H1 (cell line): ENCODE results near the gene ROS1. TPM values are rescaled to one million over a fixed set of nuclear protein-coding genes. Genes with fewer than 3 reads are reported as not detected.
A peak's percentile ranks its signal among the peaks of the same experiment; 100 is the strongest.

ENCODE experiments used
- CTCF ChIA-PET: fragments of 300-600 bp; sonication (Branson Sonifier 250); formaldehyde crosslinking; loops from one replicate; lab custom pipeline; 2021; ENCODE audit not compliant: partially characterized antibody; lab: Charles Lee
- POLR2A ChIA-PET: fragments of 300-600 bp; sonication (Branson Sonifier 250); formaldehyde crosslinking; loops from one replicate; lab custom pipeline; 2021; ENCODE audit warnings: inconsistent platforms; ENCODE audit not compliant: partially characterized antibody; lab: Charles Lee
- DNase-seq, 2 experiments: peaks; one replicate each; pipeline versions ENCODE4 v3.0.0 to v3.0.0-alpha.2; 2010 to 2022; ENCODE audit warnings: low spot score in 2 of 2, low read depth in 1 of 2, mixed read lengths in 1 of 2
- FAIRE-seq: peaks from 2 replicates; lab custom pipeline; 2011; peaks lifted over from hg19 to GRCh38; lab: Jason Lieb, UNC
- H2AFZ ChIP-seq: 2 replicates; pipeline ENCODE4 v1.8.1; 2012; ENCODE audit warnings: low read length, inconsistent platforms
- H2AK5ac ChIP-seq: 2 replicates; pipeline ENCODE4 v1.6.1; 2013; ENCODE audit warnings: low read depth, low read length
- H2BK120ac ChIP-seq: replicated peaks from 2 replicates; pipeline ENCODE3; 2013; ENCODE audit warnings: low read depth, low read length, inconsistent platforms
- H2BK12ac ChIP-seq: 2 replicates; pipeline ENCODE4 v1.6.1; 2013; ENCODE audit warnings: low read depth, low read length
- H2BK15ac ChIP-seq: 2 replicates; pipeline ENCODE4 v1.6.1; 2013; ENCODE audit warnings: low read length
- H2BK20ac ChIP-seq: 2 replicates; pipeline ENCODE4 v1.6.1; 2013; ENCODE audit warnings: low read length
- H2BK5ac ChIP-seq: 2 replicates; pipeline ENCODE4 v1.6.1; 2013; ENCODE audit warnings: low read depth, low read length
- H3K14ac ChIP-seq: 2 replicates; pipeline ENCODE4 v1.6.1; 2013; ENCODE audit warnings: inconsistent platforms; ENCODE audit not compliant: insufficient read length
- H3K18ac ChIP-seq: 2 replicates; pipeline ENCODE4 v1.6.1; 2013; ENCODE audit warnings: low read length; ENCODE audit errors: extremely low read depth
- H3K23ac ChIP-seq: 2 replicates; pipeline ENCODE4 v1.6.1; 2013; ENCODE audit warnings: inconsistent platforms; ENCODE audit not compliant: insufficient read length
- H3K23me2 ChIP-seq: 2 replicates; pipeline ENCODE4 v1.6.1; 2013; ENCODE audit warnings: low read depth, low read length
- H3K27ac ChIP-seq: 2 replicates; pipeline ENCODE4 v1.6.1; 2011; ENCODE audit warnings: low read depth, low read length, inconsistent platforms
- H3K27me3 ChIP-seq, 4 experiments: replicated peaks in 1 of 4; 1 replicate in 1 of 4; 2 replicates in 3 of 4; pipeline versions ENCODE4 v1.6.1 to v1.8.1; 2011 to 2013; ENCODE audit warnings: low read length in 3 of 4, mild to moderate bottlenecking in 3 of 4, inconsistent platforms in 2 of 4, mixed read lengths in 2 of 4, moderate library complexity in 1 of 4; ENCODE audit not compliant: control insufficient read depth in 3 of 4, insufficient read depth in 3 of 4; ENCODE audit errors: extremely low read depth in 1 of 4
- H3K36me3 ChIP-seq, 4 experiments: 2 replicates each; pipeline versions ENCODE4 v1.6.1 to v1.8.1; 2011 to 2013; ENCODE audit warnings: mild to moderate bottlenecking in 4 of 4, low read length in 3 of 4, moderate library complexity in 2 of 4, control low read depth in 1 of 4, inconsistent platforms in 1 of 4; ENCODE audit not compliant: insufficient read depth in 4 of 4, control insufficient read depth in 2 of 4
- H3K4ac ChIP-seq: replicated peaks from 2 replicates; pipeline ENCODE3; 2013; ENCODE audit warnings: low read length, low read depth, mixed read lengths, inconsistent platforms; ENCODE audit not compliant: insufficient read length
- H3K4me1 ChIP-seq, 4 experiments: replicated peaks in 1 of 4; 1 replicate in 1 of 4; 2 replicates in 3 of 4; pipeline versions ENCODE4 v1.6.1 to v1.8.1; 2011 to 2013; ENCODE audit warnings: low read length in 3 of 4, inconsistent platforms in 2 of 4, mixed read lengths in 1 of 4; ENCODE audit not compliant: insufficient read depth in 4 of 4, control insufficient read depth in 3 of 4
- H3K4me2 ChIP-seq, 2 experiments: 2 replicates each; pipeline versions ENCODE4 v1.6.1 to v1.8.1; 2011 to 2013; ENCODE audit warnings: low read depth in 2 of 2, low read length in 2 of 2, control low read depth in 1 of 2, inconsistent platforms in 1 of 2, mild to moderate bottlenecking in 1 of 2; ENCODE audit not compliant: insufficient read depth in 1 of 2
- H3K4me3 ChIP-seq, 4 experiments: fragments of 200-600, 300-600 bp in 1 of 4; sonication (generic), shearing (Covaris generic), sonication (Bioruptor Twin) in 1 of 4; 2 replicates each; pipeline versions ENCODE4 v1.5.1 to v1.8.1; 2011 to 2016; ENCODE audit warnings: low read length in 4 of 4, low read depth in 3 of 4, control low read depth in 2 of 4, inconsistent platforms in 2 of 4, mild to moderate bottlenecking in 2 of 4, mixed read lengths in 1 of 4, moderate library complexity in 1 of 4; ENCODE audit not compliant: insufficient read depth in 2 of 4; ENCODE audit errors: extremely low read depth in 1 of 4
- H3K56ac ChIP-seq: replicated peaks from 2 replicates; pipeline ENCODE3; 2013; ENCODE audit warnings: low read depth, mild to moderate bottlenecking, mixed read lengths, low read length, inconsistent platforms; ENCODE audit not compliant: insufficient read length
- H3K79me1 ChIP-seq: 2 replicates; pipeline ENCODE4 v1.6.1; 2013; ENCODE audit warnings: low read depth, low read length, control low read depth
- H3K79me2 ChIP-seq, 2 experiments: 2 replicates each; pipeline versions ENCODE4 v1.6.1 to v1.8.1; 2012 to 2013; ENCODE audit warnings: low read length in 2 of 2, mild to moderate bottlenecking in 2 of 2, inconsistent platforms in 1 of 2; ENCODE audit not compliant: insufficient read depth in 2 of 2, control insufficient read depth in 1 of 2
- H3K9ac ChIP-seq, 4 experiments: replicated peaks in 1 of 4; 1 replicate in 1 of 4; 2 replicates in 3 of 4; pipeline versions ENCODE4 v1.6.1 to v1.8.1; 2011 to 2013; ENCODE audit warnings: low read depth in 3 of 4, low read length in 3 of 4, control low read depth in 2 of 4, mild to moderate bottlenecking in 2 of 4, moderate library complexity in 2 of 4, inconsistent platforms in 1 of 4; ENCODE audit errors: extremely low read depth in 1 of 4
- H3K9me3 ChIP-seq, 2 experiments: 2 replicates each; pipeline versions ENCODE4 v1.6.1 to v1.8.1; 2012 to 2013; ENCODE audit warnings: mild to moderate bottlenecking in 2 of 2, moderate library complexity in 2 of 2, control low read depth in 1 of 2, inconsistent platforms in 1 of 2, low read depth in 1 of 2, low read length in 1 of 2, mixed read lengths in 1 of 2; ENCODE audit not compliant: insufficient read depth in 2 of 2
- H4K20me1 ChIP-seq, 2 experiments: replicated peaks in 1 of 2; 2 replicates each; pipeline versions ENCODE3 to v1.8.1; 2011 to 2013; ENCODE audit warnings: inconsistent platforms in 2 of 2, low read length in 2 of 2, mild to moderate bottlenecking in 1 of 2; ENCODE audit not compliant: insufficient read depth in 2 of 2, control insufficient read depth in 1 of 2
- H4K5ac ChIP-seq: 2 replicates; pipeline ENCODE4 v1.6.1; 2013; ENCODE audit warnings: low read length, low read depth, mixed read lengths, inconsistent platforms; ENCODE audit not compliant: insufficient read length
- H4K8ac ChIP-seq: 2 replicates; pipeline ENCODE4 v1.8.0; 2013; ENCODE audit warnings: mild to moderate bottlenecking, moderate library complexity, low read length, inconsistent platforms; ENCODE audit not compliant: insufficient read depth; ENCODE audit errors: extremely low read depth
- H4K91ac ChIP-seq: replicated peaks from 2 replicates; pipeline ENCODE3; 2013; ENCODE audit warnings: low read length, mixed read lengths, inconsistent platforms; ENCODE audit not compliant: insufficient read length
- CTBP2 ChIP-seq: IDR thresholded peaks from 2 replicates; pipeline ENCODE4 v1.7.0; 2011; ENCODE audit warnings: borderline replicate concordance, mild to moderate bottlenecking, moderate library complexity, mixed read lengths, low read length; ENCODE audit not compliant: insufficient read depth, insufficient read length
- HDAC2 ChIP-seq, 2 experiments: fragments of 300-600 bp in 1 of 2; sonication (generic) in 1 of 2; IDR thresholded peaks; 2 replicates each; pipeline ENCODE4 v1.6.1; 2011 to 2012; ENCODE audit warnings: low read depth in 2 of 2, low read length in 2 of 2, mild to moderate bottlenecking in 2 of 2, moderate library complexity in 2 of 2, borderline replicate concordance in 1 of 2, inconsistent platforms in 1 of 2
- KDM4A ChIP-seq: IDR thresholded peaks from one replicate; pipeline ENCODE4 v1.7.1; 2012; ENCODE audit warnings: low read depth, mild to moderate bottlenecking, moderate library complexity, low read length, inconsistent platforms; ENCODE audit not compliant: severe bottlenecking
- NRF1 ChIP-seq: IDR thresholded peaks from 2 replicates; pipeline ENCODE4 v1.6.1; 2011; ENCODE audit warnings: mild to moderate bottlenecking, low read depth, low read length, improper control_type of control experiment
- RAD21 ChIP-seq, 2 experiments: IDR thresholded peaks in 1 of 2; conservative IDR thresholded peaks in 1 of 2; 2 replicates each; pipeline ENCODE4 v1.6.1; 2011; ENCODE audit warnings: low read depth in 2 of 2, low read length in 2 of 2, improper control_type of control experiment in 1 of 2, inconsistent platforms in 1 of 2, mild to moderate bottlenecking in 1 of 2, moderate library complexity in 1 of 2
- WGBS, 2 experiments: shearing (Covaris generic) in 1 of 2; methylation state at CpG; one replicate each; pipeline versions ENCODE4 v1.1.6 to v1.1.7; 2013 to 2015; ENCODE audit warnings: low lambda C conversion rate in 2 of 2, mixed read lengths in 2 of 2, inconsistent platforms in 1 of 2, low coverage in 1 of 2, missing lambda C conversion rate in 1 of 2; ENCODE audit not compliant: insufficient replicate concordance in 2 of 2, insufficient coverage in 1 of 2, insufficient read length in 1 of 2; ENCODE audit errors: extremely low coverage in 1 of 2, missing lambda C conversion rate in 1 of 2; 5-methylcytosine and 5-hydroxymethylcytosine counted together
- polyA plus RNA-seq, 7 experiments: library from polyadenylated mRNA; depleted of rRNA in 3 of 7; stranded (reverse) in 5 of 7; unstranded in 2 of 7; fragments of >200 nt in 5 of 7; fragments of 200-250 nt in 2 of 7; gene quantifications; 1 replicate in 5 of 7; 2 replicates in 1 of 7; 4 replicates in 1 of 7; pipeline versions ENCODE4 v1.2.1 to v1.2.3, GENCODE V29; 2011 to 2013; ENCODE audit warnings: missing spikeins in 2 of 7, mixed read lengths in 2 of 7
- total RNA-seq: library from RNA; stranded (reverse); fragmentation: NEBNext Ultra II Directional; extraction: Animal tissue kit (Norgen Biotek cat#: 25700); gene quantifications from 2 replicates; pipeline ENCODE4 v1.2.1, GENCODE V29; 2021
- TF ChIP-seq, protein P1 (sequence below): IDR thresholded peaks from 2 replicates; pipeline ENCODE4 v1.6.1; 2011; ENCODE audit warnings: low read depth, mild to moderate bottlenecking, low read length; ENCODE audit not compliant: insufficient read depth

Gene ROS1
- total and polyA plus RNA-seq, 2 of the 8 experiments (the other 6 are each of a cell fraction or from before 2014, with no cell fraction given) = not detected

DNA sequence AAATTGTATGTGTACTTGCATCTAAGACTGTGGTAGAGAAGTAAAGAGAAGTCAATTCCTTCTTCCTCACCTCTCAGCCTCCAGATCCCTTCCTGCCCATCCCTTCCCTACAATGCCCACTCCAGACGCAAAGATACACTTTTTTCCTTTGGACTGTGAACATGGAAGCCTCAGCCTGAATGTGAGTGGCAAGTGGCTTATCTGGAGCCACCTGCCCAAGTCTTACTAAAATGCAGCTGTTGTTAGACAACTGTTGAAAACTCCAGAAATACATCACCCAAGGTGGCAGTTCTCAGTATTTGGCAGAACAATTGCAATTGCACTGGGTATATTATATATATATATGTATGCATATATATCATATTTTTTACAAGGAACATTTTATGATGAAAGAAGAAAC lies 152.9 kb downstream of the ROS1 start:
- Histone ChIP-seq H4K20me1 (peaks cover 0 to under 1% of the 10 kb centered on the region in 2 experiments), H4K91ac (no peak overlapping the region), H3K23ac (no peak overlapping the region), H3K14ac (no peak overlapping the region), H3K4me1 (peaks cover 0 to 6% (median under 1%) of the 10 kb centered on the region in 4 experiments; a peak in 4 of 7 replicates), H2BK15ac (no peak overlapping the region), H3K4ac (no peak overlapping the region), H2BK12ac (no peak overlapping the region), H3K9me3 (no peaks in the 10 kb centered on the region), H3K36me3 (no peaks in the 10 kb centered on the region), H3K9ac (no peak overlapping the region), H4K8ac (no peak overlapping the region), H2BK20ac (no peak overlapping the region), H2BK120ac (no peak overlapping the region), H2AFZ (no peak overlapping the region), H3K4me3 (no peak overlapping the region), H3K18ac (no peak overlapping the region), H3K4me2 (peak overlapping the region in 1 of 2 experiments; percentile 72; a peak in 1 of 4 replicates), H4K5ac (no peak overlapping the region), H2BK5ac (no peak overlapping the region), H3K27ac (no peak overlapping the region), H3K79me2 (no peaks in the 10 kb centered on the region), H2AK5ac (no peak overlapping the region), H3K27me3 (peaks cover 34 to 60% (median 48%) of the 10 kb centered on the region in 4 experiments), H3K79me1 (no peaks in the 10 kb centered on the region), H3K56ac (no peak overlapping the region), H3K23me2 (peaks cover 6% of the 10 kb centered on the region; the same call in 1 of the 2 replicates)
- DNase-seq (no peak), FAIRE-seq (no peak)
- ChIA-PET CTCF (interaction anchor here (0.7 to 1.9 kb wide), 5 partner anchors 11 to 72 kb away, joined by 3 to 6 read pairs (median 4); no protein-coding TSS in a partner anchor), POLR2A (no interaction called here)
- TF ChIP-seq KDM4A (no peak), NRF1 (no peak), RAD21 (IDR thresholded peaks at IDR 0.05 in 1 of 2, conservative IDR thresholded peaks at IDR 0.05 in 1 of 2; ENCODE audit: low read depth in 2 of 2, low read length in 2 of 2) (no peak), HDAC2 (IDR thresholded peaks at IDR 0.05; ENCODE audit: borderline replicate concordance in 1 of 2, low read depth in 2 of 2, low read length in 2 of 2) (no peak), CTBP2 (no peak)
- TF ChIP-seq, protein P1, sequence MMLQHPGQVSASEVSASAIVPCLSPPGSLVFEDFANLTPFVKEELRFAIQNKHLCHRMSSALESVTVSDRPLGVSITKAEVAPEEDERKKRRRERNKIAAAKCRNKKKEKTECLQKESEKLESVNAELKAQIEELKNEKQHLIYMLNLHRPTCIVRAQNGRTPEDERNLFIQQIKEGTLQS = no peak
- WGBS, 2 experiments = 88% methylated on average over 1 of the region's 1 CpG; no CpG with 5 or more reads in 1 of the 2 experiments
